HG03159 (cell line): ENCODE measurements around the gene ACBD6.
"Not testable (repeated sequence)": the region's sequence is repeated elsewhere in the genome, so short reads cannot be mapped to it uniquely, and the experiment has no call there.

ENCODE experiments used
- ATAC-seq: cut with Tn5 transposase; IDR thresholded peaks from one replicate; pipeline ENCODE4 v1.9.1; 2021; ENCODE audit warnings: mild to moderate bottlenecking, moderate library complexity; ENCODE audit not compliant: unreplicated experiment

Gene ACBD6

DNA sequence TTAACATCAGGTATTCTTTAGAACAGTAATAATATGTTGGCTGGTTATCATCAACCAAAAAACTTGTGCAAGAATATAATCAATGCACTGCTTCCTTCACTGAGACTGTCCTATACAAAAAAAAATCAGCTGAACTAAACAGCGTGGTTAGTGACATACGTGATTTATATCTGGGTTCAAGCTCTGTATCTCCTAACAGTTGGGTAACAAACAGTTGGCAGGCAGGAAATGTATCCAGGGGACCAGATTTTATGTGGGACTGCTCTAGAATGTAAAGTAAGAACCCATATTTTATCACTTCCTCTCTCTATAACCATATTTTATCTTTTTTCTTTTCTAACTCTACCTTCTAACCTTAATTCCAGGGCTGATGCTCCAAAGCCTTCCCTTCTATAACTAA, 8.0 kb downstream of the ACBD6 start:
- no peak for ATAC-seq

DNA sequence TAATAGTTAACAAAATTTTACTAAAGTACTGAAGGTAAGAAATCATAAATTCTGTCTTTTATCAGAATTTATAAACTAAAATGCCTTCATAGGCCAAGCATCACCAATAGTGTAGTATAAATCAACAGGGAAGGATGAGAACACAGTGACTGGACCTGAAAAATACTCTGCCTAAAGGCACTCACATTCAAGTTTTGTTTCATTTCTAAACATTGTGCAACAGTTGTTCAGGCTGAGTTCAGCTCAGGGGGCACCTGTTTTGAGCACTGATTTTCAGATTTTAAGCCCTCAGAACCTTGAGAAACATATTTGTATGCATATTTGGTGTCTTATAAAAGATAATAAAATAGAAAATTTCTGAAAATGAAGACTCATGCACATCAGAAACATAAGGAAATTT, 12.4 kb downstream of the ACBD6 start:
- no peak for ATAC-seq

DNA sequence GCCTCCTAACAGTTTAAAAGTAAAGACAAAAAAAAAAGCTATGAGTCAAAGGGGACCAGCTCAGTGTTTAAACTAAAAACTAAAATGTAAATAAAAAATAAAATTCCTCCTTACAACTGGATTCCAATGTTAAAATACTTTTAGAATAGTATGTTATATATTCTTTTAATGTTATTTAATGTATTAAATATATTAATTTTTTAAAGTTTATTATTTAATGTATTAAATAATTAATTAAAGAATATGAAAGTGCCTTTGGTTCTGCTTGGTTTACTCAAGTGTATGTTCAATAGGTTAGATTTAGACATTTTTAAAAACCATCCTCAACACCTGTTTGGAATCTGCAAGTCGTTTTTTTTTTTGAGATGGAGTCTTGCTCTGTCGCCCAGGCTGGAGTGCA, 13.1 kb downstream of the ACBD6 start:
- no peak for ATAC-seq

- no peak for ATAC-seq
These were observed 13.7 kb downstream of the ACBD6 start for GRCh38 chr1:180488661-180489060.

- no peak for ATAC-seq
These were observed 16.3 kb downstream of the ACBD6 start for GRCh38 chr1:180486092-180486491.

DNA sequence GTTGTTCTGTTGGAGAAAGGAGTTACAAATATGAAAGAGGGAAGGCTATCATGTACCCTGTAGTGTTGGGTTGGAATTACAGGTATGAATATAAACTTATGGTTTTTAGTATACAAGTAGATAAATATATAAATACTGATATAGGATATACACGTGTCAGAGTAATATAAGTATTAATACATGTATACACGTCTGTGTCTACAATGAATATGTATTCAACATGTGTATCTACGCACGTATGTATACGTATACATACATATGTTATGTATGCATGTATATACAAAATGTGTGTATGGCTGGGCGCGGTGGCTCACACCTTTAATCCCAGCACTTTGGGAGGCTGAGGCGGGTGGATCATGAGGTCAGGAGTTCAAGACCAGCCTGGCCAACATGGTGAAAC, 17.9 kb downstream of the ACBD6 start:
- ATAC-seq: no peak

- no peak for ATAC-seq
These were observed 19.7 kb downstream of the ACBD6 start for GRCh38 chr1:180482425-180483275.

DNA sequence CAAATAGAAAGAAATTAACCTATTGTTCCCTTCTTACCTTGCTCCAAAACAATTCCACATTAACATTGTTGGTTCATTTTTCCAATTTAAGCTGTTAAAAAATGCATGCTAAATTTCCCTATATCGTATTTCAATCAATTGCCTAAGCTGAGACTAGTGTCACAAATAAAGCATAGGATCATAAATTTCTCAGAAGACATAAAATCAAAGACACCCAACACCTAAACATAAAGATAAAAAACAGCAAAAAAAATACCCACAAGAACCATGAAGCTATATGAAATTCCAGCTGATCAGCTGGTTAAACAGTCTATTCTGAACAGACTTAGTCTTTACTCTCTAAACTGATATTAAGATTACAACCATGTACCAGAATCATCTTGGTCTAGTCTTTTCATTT, 32.3 kb downstream of the ACBD6 start:
- no peak for ATAC-seq

- no peak for ATAC-seq
These were observed 34.1 kb downstream of the ACBD6 start for GRCh38 chr1:180468311-180468710.

- no peak for ATAC-seq
These were observed 40.3 kb downstream of the ACBD6 start for GRCh38 chr1:180462102-180462501.

GRCh38 chr1:180461682-180462081, 40.7 kb downstream of the ACBD6 start:
- ATAC-seq: not testable (repeated sequence)

DNA sequence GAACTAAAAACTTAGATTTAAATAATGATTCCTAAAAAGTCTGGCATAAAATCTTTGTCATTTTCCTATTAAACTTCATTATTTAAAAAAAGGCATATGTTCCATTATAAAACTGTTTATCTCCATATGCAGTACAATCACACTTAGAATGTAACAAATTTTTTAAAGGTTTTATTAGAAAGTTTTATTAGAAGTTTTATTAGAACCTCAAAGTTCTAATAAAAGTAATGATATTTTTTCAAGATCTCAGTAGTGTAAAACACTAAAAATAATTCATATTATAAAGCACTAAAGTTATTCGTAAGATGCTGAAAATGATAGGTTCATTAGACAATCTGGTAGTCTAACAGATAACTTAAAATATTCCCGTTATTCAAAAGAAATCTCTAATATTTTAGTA, 43.6 kb downstream of the ACBD6 start:
- no peak for ATAC-seq

DNA sequence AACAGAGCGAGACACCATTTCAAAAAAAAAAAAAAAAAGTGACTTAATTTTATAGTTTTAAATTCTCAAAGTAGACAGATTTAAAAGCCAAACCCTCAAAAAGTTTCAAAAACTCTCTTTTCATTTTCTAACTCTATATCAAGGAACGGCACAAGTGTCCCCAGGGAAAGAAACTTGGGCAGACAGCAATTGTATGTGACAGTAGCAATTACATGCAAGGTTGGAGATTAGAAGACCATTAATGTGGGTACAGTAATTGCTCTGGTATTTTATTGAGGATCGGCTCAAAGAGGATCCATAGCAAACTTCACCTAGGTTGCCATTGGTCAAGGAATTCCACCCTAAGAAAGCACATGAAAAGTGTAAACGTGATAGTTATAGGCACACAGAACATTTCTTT, 46.2 kb downstream of the ACBD6 start:
- no peak for ATAC-seq

DNA sequence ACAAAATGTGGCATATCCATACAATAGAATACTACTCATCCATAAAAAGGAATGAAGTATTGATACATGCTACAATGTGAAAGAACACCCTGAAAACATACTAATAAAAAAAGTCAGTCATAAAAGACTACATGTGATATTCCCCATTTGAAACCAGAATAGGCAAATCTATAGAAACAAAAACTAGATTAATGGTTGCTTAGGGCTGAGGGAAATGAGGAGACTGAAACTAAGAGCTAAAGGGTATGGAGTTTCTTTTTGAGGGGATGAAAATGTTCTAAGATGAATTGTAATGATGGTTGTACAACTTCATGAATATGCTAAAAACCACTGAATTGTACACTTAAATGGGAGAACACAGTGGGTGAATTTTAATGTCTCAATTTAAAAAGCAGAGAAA, 50.9 kb downstream of the ACBD6 start:
- ATAC-seq: no peak

- no peak for ATAC-seq
These were observed 57.9 kb downstream of the ACBD6 start for GRCh38 chr1:180444522-180444921.

- no peak for ATAC-seq
These were observed 62.0 kb downstream of the ACBD6 start for GRCh38 chr1:180440335-180440734.

- ATAC-seq: no peak
These were observed 66.8 kb downstream of the ACBD6 start for GRCh38 chr1:180435566-180435965.

- no peak for ATAC-seq
These were observed 68.5 kb downstream of the ACBD6 start for GRCh38 chr1:180433873-180434272.

- no peak for ATAC-seq
These were observed 70.7 kb downstream of the ACBD6 start for GRCh38 chr1:180431683-180432082.

DNA sequence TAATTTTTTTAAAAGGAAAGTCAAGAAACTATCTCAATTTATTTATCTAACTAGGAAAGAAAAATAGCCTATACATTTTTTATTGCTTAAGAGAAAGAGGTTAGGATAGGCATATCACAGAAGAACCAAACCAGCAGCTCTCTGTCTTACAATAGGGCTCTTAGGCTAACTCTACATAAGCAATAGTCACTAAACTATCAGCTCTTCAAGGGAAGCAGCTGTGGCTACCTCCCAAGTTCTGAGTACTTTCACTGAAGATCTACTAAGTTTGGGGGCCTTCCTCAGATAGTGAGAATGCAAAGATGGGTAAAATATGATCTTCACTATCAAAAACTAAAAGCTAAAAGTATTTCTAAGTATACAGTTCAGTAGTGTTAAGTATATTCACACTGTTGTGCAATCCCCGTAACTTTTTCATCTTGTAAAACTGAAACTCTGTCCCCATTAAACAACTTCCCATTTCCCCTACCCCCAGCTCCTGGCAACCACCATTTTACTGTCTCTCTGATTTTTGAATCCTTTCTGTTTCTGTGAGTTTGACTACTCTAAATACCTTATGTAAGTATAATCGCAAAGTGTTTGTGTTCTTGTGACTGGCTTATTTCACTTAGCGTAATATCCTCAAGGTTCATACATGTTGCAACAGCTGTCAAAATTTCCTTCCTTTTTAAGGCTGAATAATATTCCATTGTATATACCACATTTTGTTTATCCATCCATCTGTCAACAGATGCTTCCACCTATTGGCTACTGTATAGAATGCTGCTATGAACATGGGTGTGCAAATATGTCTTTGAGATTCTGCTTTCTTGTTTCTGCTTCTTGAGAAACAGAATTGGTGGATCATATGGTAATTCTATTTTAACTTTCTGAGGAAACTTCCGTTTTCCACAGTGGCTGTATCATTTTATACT, 73.3 kb downstream of the ACBD6 start:
- no peak for ATAC-seq

DNA sequence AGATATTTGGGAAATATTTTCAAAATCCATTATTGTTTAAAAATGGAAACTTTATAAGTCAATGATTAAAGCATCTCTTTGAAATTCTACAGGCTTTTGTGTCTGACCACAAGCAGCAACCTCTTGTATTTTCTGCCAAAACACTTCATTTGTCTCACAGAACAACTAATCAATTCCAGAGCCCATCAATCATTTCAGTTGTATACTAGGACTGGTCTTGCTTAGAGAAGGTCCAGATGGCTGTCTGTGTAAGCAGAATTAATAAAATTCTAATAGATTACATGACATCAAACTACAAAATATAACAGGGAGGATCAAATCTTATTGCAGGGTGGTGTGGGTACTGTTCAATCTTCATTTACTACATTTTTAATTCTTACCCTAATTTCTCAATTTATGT, 76.4 kb downstream of the ACBD6 start:
- no peak for ATAC-seq

DNA sequence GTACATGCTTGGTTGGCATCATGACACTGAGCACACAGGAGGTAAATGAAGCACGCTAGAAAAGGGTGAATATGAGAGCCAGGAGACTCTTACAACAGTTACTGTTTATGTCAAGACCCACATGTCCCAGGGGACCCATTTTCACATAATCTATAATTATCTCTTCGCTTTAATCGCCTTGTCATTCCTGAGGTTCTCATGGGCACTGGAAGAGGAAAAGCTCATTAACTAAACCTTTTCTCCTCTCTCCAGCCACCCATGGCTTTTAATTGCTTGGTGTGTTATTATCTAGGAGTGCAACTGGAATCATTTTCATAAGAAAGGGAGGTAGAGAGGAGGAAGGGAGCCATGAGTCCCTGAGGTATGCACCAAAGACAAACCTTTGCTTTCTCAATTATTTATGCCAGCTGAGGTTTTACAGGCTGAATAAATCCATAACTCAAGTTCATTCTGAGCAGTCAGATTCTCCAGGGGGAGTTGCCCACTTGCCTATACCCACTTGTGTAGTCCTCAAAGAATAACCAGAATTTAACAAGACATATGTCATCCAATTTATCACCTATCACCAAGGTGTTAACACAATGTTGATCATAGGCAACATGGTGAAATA, 77.4 kb downstream of the ACBD6 start:
- ATAC-seq: no peak
